ENCODE results near the gene SDC4.

DNA sequence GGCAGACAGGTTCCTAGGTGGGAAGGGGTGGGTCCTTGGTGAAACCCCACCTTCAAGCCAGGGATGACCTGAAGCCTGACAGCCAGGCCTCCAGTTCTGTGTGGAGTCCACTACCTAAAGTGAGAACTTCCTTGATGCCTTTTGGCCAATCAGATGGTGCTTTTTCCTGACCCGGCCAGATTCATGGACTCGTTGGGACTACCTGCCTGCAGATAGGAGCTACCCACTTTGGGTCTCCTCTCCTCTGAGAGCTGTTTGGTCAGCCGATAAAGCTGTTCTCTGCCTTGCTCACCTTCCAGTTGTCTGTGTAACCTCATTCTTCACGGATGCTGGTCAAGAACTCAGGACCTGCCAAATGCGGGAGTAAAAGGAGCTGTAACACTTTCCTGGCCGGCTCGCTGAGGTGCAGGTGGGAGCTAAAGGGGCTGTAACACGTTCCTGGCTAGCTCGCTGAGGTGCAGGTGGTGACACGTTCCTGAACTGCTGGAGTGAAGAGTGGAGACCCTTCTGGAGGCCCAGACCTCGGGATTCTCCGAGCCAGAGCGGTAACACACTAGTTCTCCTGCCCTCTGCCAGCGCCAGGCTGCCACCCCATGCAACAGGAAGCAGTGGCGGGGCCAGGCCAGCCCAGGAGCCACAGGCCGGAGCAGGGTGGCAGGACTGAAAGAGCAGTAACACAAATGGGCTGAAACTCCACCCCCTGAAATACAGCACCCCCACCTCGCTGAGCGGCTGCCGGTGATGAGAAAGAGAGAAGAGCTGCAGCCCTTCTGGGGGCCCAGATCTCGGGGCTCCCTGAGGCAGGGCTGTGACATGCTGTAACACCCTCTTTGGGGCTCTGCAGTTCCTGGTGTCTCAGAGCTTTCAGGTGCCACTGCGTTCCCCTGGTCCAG lies 46.2 kb upstream of the SDC4 start:
- TF ChIP-seq GATA2 (IDR thresholded peaks at IDR 0.05; ENCODE audit: low read depth, low read length): no peak
- no peak for TF ChIP-seq GATA3 (IDR thresholded peaks at IDR 0.05; ENCODE audit: low read depth, low read length)

All from SH-SY5Y (cell line).